GM18508 (cell line): ENCODE results near the gene CD302.
"Not testable (repeated sequence)": the region's sequence is repeated elsewhere in the genome, so short reads cannot be mapped to it uniquely, and the experiment has no call there.

Experiments used
- ATAC-seq: cut with Tn5 transposase; IDR thresholded peaks from one replicate; pipeline ENCODE4 v1.9.1; 2021; ENCODE audit warnings: moderate number of reproducible peaks; ENCODE audit not compliant: insufficient read depth, unreplicated experiment

CD302 gene

GRCh38 chr2:159797543-159798375, at the start of gene CD302:
TSS of gene CD302 (minus strand) at chr2:159798208. CDS start at chr2:159798198, 10 bp downstream.
- ATAC-seq: no peak

- no peak for ATAC-seq
Measured at GRCh38 chr2:159846564-159846963, 48.6 kb upstream of the CD302 start.

GRCh38 chr2:159840616-159841015, 42.6 kb upstream of the CD302 start:
- ATAC-seq: no peak

- no peak for ATAC-seq
Measured at GRCh38 chr2:159832858-159833257, 34.9 kb upstream of the CD302 start.

GRCh38 chr2:159832026-159832425, 34.0 kb upstream of the CD302 start:
- no peak for ATAC-seq

GRCh38 chr2:159829376-159829775, 31.4 kb upstream of the CD302 start:
- no peak for ATAC-seq

- no peak for ATAC-seq
Measured at GRCh38 chr2:159828738-159829137, 30.7 kb upstream of the CD302 start.

- not testable (repeated sequence) for ATAC-seq
Measured at GRCh38 chr2:159822478-159822833, 24.4 kb upstream of the CD302 start.

GRCh38 chr2:159821775-159822477, 23.9 kb upstream of the CD302 start:
- ATAC-seq: not testable (repeated sequence)

GRCh38 chr2:159818940-159819339, 20.9 kb upstream of the CD302 start:
- no peak for ATAC-seq

GRCh38 chr2:159817283-159817682, 19.3 kb upstream of the CD302 start:
- ATAC-seq: no peak

- no peak for ATAC-seq
Measured at GRCh38 chr2:159811232-159811631, 13.2 kb upstream of the CD302 start.

GRCh38 chr2:159808032-159808425, 10.0 kb upstream of the CD302 start:
- no peak for ATAC-seq

GRCh38 chr2:159807183-159808031, 9.4 kb upstream of the CD302 start:
- no peak for ATAC-seq

- ATAC-seq: no peak
Measured at GRCh38 chr2:159804941-159805340, 6.9 kb upstream of the CD302 start.

GRCh38 chr2:159803235-159803962, 5.4 kb upstream of the CD302 start:
- ATAC-seq: no peak

GRCh38 chr2:159802673-159803072, 4.7 kb upstream of the CD302 start:
- no peak for ATAC-seq

- ATAC-seq: no peak
Measured at GRCh38 chr2:159799833-159800232, 1.8 kb upstream of the CD302 start.

GRCh38 chr2:159798376-159798725, 343 bp upstream of the CD302 start:
- no peak for ATAC-seq

- no peak for ATAC-seq
Measured at GRCh38 chr2:159797225-159797542, 824 bp downstream of the CD302 start.
